ENCODE measurements around the gene THYN1. TPM values are rescaled to one million over a fixed set of nuclear protein-coding genes. Genes with fewer than 3 reads are reported as not detected.

The THYN1 gene
- total RNA-seq, 2 donors from 2014 or later, result 28.5 to 32.0 TPM

GRCh38 chr11:134230339-134230738 is 22.8 kb downstream of the THYN1 start:
- intact Hi-C loops (cut with DNase I, micrococcal nuclease), result no loop called here
- ATAC-seq, result no peak
- DNase-seq, result no peak

- ATAC-seq (no peak), DNase-seq (no peak)
- intact Hi-C loops (cut with DNase I, micrococcal nuclease), result no loop called here
These were observed 23.9 kb downstream of the THYN1 start for GRCh38 chr11:134229126-134229790.

GRCh38 chr11:134228625-134229024 is 24.5 kb downstream of the THYN1 start:
- DNase-seq (no peak), ATAC-seq (no peak)
- intact Hi-C loops (cut with DNase I, micrococcal nuclease), result no loop called here

GRCh38 chr11:134226806-134227325 is 26.3 kb downstream of the THYN1 start:
- ATAC-seq (no peak), DNase-seq (no peak)

GRCh38 chr11:134224710-134225664 is 28.2 kb downstream of the THYN1 start:
- intact Hi-C loops (cut with DNase I, micrococcal nuclease), result no loop called here
- DNase-seq (peak; percentile 61 to 67), ATAC-seq (peak; percentile 26)

More at GRCh38 chr11:134226806-134227325, 26.3 kb downstream of the THYN1 start:
- intact Hi-C loops (cut with DNase I, micrococcal nuclease), result no loop called here

GRCh38 chr11:134223836-134224709 is 29.1 kb downstream of the THYN1 start, which contains the start of the genes NCAPD3 and VPS26B:
Gene NCAPD3, minus strand, starts transcription at chr11:134223967. Its CDS starts 41 bp downstream, at chr11:134223926.
Gene VPS26B, plus strand, starts transcription at chr11:134224671. Its CDS starts 452 bp downstream, at chr11:134225123.
- DNase-seq (peak; percentile 96 to 98), ATAC-seq (peak; percentile 90)
- intact Hi-C loops (cut with DNase I, micrococcal nuclease), result no loop called here

GRCh38 chr11:134223121-134223520 is 30.0 kb downstream of the THYN1 start:
- intact Hi-C loops (cut with DNase I, micrococcal nuclease), result no loop called here
- DNase-seq, result peak in 1 of 2 donors; percentile 25
- ATAC-seq, result no peak

GRCh38 chr11:134216816-134217215 is 36.3 kb downstream of the THYN1 start:
- no peak for DNase-seq
- intact Hi-C loops (cut with DNase I, micrococcal nuclease), result no loop called here
- no peak for ATAC-seq

- ATAC-seq (no peak), DNase-seq (no peak)
- intact Hi-C loops (cut with DNase I, micrococcal nuclease), result no loop called here
These were observed 37.3 kb downstream of the THYN1 start for GRCh38 chr11:134215836-134216235.

- DNase-seq (peak; percentile 31 to 62), ATAC-seq (no peak)
- intact Hi-C loops (cut with DNase I, micrococcal nuclease), result no loop called here
These were observed 45.5 kb downstream of the THYN1 start for GRCh38 chr11:134207538-134208239.

- intact Hi-C loops (cut with DNase I, micrococcal nuclease), result no loop called here
- ATAC-seq, result no peak
- no peak for DNase-seq
These were observed 47.0 kb downstream of the THYN1 start for GRCh38 chr11:134206185-134206584.

- no peak for ATAC-seq
- intact Hi-C loops (cut with DNase I, micrococcal nuclease), result no loop called here
- DNase-seq, result no peak
These were observed 47.4 kb downstream of the THYN1 start for GRCh38 chr11:134205729-134206128.

GRCh38 chr11:134202661-134203060 is 50.5 kb downstream of the THYN1 start:
- intact Hi-C loops (cut with DNase I, micrococcal nuclease), result no loop called here
- DNase-seq (no peak), ATAC-seq (no peak)

- DNase-seq, result no peak
- no peak for ATAC-seq
- intact Hi-C loops (cut with DNase I, micrococcal nuclease), result no loop called here
These were observed 52.5 kb downstream of the THYN1 start for GRCh38 chr11:134200688-134201087.

GRCh38 chr11:134199531-134199930 is 53.6 kb downstream of the THYN1 start:
- no peak for ATAC-seq
- intact Hi-C loops (cut with DNase I, micrococcal nuclease), result no loop called here

More at GRCh38 chr11:134199531-134199930, 53.6 kb downstream of the THYN1 start:
- DNase-seq, result no peak
